Superior temporal gyrus (tissue), 1 donor: ENCODE results near the gene EDARADD.

Experiments
- DNase-seq: peaks from one replicate; pipeline ENCODE4 v3.0.0-alpha.2; 2016; ENCODE audit errors: extremely low spot score

The EDARADD gene

GRCh38 chr1:236514703-236515442, 120.8 kb downstream of the EDARADD start:
- DNase-seq: no peak

GRCh38 chr1:236515443-236515958, 121.4 kb downstream of the EDARADD start:
- no peak for DNase-seq

- no peak for DNase-seq
Observed at GRCh38 chr1:236516929-236517704, 123.0 kb downstream of the EDARADD start.

GRCh38 chr1:236518322-236518721, 124.2 kb downstream of the EDARADD start:
- DNase-seq: no peak

DNA sequence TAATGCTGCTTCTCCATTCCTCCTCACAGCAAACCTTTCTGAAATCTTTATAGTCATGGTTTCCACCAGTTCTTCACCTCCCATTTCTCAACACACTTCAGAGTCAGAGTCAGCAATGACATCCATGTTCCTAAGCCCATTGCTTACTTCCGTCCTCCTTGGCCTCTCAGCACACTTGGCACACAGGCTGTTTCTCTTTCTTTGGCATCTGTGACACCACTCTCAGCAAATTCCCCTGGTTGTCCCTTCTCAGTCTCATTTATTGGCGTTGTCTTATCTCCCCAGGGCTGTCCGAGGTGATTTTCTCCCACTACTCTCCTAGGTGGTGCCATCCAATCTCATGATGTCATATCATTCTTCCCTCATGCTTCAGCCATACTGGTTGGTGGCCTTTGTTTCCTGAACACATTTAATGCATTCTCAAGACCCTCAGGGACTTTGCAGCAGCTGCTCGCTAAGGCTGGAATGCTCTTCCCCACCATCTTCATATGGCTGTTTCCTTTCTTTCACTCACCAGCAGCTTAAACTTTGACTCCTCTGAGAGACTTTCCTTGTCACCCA, 126.4 kb downstream of the EDARADD start:
- no peak for DNase-seq

DNA sequence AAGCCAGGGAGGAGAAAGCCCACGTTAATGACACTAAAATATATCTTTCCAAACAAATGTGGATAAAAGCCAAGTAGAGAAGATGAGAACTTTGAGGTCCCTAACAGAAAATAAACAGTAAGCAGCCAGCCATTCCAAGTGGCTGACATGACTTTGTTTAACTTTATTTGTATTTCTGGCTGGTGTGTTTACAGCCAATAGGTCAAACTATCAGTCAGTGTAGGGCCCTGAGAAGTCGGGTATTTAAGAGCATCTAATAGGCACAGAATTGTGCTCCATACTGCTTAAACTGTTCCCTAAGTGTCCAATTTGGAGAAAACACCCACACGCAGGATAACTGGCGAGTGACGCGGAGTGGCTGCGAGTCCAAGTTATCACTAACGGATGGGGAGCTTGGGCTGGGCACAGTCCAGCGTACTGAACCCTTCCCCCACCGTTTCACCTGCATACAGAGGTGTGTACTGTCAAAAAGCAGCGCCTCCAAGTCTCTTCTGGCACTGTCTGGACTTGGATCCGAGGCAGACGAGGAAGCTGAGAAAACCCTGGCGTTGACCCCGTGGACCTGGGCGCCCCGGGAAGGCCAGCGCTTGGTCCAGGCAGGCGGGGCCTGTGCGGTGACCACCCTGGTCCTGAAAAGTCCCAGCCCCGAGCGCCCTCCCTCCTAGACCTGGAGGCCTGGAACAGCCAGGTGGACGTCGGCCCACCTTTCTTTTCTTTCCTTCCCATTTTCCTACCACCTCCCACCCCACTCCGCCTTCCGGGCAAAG, 129.0 kb downstream of the EDARADD start:
- peak; percentile 16 for DNase-seq

DNA sequence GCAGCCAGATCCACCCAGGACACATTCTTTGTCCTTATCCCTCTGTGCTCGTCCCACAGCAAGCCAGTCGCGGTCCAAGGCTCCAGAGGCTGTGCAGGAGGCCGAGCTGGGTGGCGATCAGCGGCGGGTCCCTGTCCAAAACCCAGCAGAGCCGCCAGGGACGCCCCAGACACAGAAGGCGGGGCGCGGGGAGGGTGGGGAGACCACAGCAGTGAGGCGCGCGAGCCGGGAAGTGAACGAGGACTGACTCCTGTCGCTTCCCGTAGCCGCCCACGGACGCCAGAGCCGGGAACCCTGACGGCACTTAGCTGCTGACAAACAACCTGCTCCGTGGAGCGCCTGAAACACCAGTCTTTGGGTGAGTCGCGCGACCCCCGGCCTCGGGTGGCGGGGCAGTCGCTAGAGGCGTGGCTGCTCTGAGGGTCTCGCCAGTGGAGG, 129.6 kb downstream of the EDARADD start, which contains the start of gene LGALS8:
Gene LGALS8, plus strand, starts transcription at position 279 of the 438 bp plus-strand sequence. CDS start 2,089 bp downstream, outside the sequence.
- DNase-seq: peak; percentile 83

DNA sequence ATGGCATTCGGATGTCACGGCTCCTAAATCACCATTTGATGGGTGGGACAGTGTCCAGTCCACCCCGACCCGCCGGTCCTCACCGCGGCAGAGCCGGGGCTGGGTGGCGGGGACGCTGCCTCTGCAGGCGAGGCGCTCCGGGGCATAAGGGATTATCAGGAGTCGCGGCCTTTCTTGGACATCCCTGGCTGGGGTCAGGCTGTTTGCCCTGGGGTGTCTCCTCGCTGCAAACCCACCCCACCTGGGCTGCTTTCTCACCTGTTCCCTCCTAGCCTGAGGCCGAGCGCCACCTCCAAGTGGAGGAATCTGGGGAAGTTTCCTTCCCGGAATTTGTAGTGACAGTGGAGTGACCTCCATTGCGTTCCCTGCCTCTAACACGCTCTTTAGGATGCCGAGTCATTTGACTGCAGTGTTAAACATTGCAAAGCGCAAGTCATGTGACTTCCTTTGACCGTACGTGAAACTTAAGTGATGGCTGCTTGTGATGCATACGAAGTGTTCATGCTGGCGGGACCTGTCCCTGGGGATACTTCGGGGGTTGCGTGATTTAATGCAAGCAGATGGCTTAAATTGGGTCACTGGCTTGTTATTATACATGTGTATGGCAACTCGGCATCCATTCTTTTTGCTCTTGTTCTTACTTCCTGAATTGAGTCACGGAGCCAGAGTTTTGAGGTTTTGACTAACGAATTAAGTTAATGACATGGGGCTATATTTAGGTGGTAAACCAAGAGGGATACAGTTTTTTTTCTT, 130.2 kb downstream of the EDARADD start:
- peak; percentile 73 for DNase-seq

DNA sequence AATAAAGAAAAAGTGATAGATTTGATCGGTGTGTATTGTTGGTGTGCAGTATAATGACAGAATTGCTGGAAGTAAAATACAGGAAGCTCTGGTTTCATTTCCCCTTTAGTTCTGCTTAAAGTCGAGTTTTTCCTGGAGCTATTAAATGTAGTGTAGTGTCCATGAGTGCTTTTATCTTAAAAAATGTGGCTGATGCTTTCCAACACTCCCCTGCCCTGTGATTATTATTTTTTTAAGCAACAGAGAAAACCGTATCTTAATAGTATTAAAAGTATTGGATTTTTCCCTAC, 130.8 kb downstream of the EDARADD start:
- no peak for DNase-seq

GRCh38 chr1:236526079-236526478, 132.0 kb downstream of the EDARADD start:
- DNase-seq: no peak

GRCh38 chr1:236530286-236530685, 136.2 kb downstream of the EDARADD start:
- DNase-seq: no peak

DNA sequence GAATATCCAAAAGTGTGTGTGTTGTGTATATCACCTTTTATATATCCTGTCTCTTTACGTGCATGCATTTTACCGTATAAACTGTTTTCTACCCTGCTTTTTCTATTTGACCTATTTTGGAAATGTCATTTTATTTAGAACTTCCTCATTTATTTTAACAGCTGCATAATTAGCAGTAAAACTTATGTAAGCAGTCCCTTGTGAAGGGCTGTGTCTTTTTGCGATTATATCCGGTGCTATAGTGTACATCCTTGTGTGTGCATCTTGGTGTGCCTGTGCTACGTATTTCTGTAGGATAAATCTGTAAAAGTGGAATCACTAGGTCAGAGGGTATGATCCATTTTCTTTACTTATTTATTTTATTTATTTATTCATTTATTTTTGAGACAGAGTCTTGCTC, 136.9 kb downstream of the EDARADD start:
- no peak for DNase-seq

GRCh38 chr1:236532850-236533249, 138.8 kb downstream of the EDARADD start:
- DNase-seq: no peak

GRCh38 chr1:236534151-236534651, 140.1 kb downstream of the EDARADD start:
- no peak for DNase-seq
